Erythroblast (primary cell): ENCODE results near the gene LHX3.

Experiments used
- GATA1 ChIP-seq: IDR thresholded peaks from 2 replicates; pipeline ENCODE4 v1.6.1; 2011; ENCODE audit warnings: low read depth, mild to moderate bottlenecking, control low read depth, low read length, moderate library complexity
- POLR2A ChIP-seq: IDR thresholded peaks from 2 replicates; pipeline ENCODE4 v1.6.1; 2011; ENCODE audit warnings: mild to moderate bottlenecking, low read length

DNA sequence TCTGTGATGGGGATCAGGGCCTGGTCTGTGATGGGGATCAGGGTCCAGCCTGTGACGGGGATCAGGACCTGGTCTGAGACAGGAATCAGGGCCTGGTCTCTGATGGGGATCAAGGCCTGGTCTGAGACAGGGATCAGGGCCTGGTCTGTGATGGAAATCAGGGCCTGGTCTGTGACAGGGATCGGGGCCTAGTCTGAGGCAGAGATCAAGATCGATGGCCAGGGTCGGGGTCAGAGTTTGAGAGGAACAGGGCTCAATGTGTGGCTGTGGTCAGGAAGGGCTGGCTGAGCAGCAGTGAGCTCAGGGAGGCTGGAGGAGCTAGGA is 52.4 kb downstream of the LHX3 start:
- TF ChIP-seq POLR2A (no peak), GATA1 (no peak)
